ENCODE data around the gene ZDHHC21. TPM values are rescaled to one million over a fixed set of nuclear protein-coding genes. Genes with fewer than 3 reads are reported as not detected.

Gene ZDHHC21
- total and polyA plus RNA-seq, 2 experiments from 2014 or later, result 4.0 to 13.5 TPM

DNA sequence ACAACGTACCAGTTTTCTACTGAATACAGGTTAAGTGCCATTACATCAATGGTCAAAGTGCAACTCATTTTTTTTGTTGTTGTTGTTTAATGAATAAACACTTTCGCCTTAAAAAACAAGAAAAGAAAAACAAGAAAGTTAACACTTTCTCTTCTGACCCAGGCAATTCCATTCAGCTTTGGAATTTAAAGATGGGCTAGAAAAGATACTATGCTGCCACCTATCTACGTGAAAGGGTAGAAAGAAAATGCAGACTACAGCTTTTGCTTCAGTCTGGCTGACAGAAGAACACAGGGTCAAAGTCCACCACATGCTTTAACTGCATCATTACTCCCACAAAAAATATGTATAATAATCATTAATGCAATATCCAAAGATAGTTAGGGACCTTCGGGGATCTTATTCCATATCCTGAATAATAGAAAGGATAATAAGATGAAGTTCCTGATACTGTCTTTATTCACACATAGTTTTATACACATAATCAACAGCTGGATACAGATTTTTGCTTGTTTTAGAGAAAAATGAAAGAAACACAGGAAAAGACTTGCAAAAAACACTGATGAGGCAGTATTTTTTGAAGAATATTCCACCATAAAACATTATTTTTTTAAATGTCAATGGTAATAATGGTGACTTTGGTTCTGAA is 40.4 kb downstream of the ZDHHC21 start:
- H3K36me3 Mint-ChIP-seq (ENCODE audit: low read depth), result peaks cover 34% of the 10 kb centered on the region
- TF ChIP-seq, protein P1, sequence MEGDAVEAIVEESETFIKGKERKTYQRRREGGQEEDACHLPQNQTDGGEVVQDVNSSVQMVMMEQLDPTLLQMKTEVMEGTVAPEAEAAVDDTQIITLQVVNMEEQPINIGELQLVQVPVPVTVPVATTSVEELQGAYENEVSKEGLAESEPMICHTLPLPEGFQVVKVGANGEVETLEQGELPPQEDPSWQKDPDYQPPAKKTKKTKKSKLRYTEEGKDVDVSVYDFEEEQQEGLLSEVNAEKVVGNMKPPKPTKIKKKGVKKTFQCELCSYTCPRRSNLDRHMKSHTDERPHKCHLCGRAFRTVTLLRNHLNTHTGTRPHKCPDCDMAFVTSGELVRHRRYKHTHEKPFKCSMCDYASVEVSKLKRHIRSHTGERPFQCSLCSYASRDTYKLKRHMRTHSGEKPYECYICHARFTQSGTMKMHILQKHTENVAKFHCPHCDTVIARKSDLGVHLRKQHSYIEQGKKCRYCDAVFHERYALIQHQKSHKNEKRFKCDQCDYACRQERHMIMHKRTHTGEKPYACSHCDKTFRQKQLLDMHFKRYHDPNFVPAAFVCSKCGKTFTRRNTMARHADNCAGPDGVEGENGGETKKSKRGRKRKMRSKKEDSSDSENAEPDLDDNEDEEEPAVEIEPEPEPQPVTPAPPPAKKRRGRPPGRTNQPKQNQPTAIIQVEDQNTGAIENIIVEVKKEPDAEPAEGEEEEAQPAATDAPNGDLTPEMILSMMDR (conservative IDR thresholded peaks at IDR 0.05; ENCODE audit: low read depth in 2 of 2), result peak; percentile 72 to 79
- TF ChIP-seq POLR2AphosphoS5 (IDR thresholded peaks at IDR 0.05; ENCODE audit: low read depth), result no peak

DNA sequence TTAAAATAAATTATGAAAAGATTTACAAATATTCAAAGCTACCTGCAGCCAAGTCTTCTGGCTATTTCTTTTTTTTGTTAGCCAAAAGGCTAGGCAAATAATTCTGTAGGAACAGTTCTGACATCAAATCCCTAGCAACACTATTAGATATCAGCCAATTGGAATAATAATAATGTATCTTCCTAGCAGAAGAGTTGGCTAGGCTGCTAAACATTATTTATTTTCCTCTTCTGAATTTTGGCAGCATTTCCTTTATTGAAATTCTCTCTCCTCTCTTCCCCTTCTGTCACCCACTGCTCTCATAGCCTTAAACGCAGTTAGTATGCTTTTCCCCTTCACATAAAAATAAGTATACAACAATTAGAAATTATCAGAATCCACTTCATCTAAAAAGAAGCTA is 42.6 kb downstream of the ZDHHC21 start:
- Histone ChIP-seq H3K36me3 (ENCODE audit: insufficient read depth) (no peaks in the 10 kb centered on the region; the same call in 1 of the 2 replicates), H3K4me3 (no peak overlapping the region), H3K9me2 (ENCODE audit: insufficient read depth) (no peaks in the 10 kb centered on the region), H3K4me1 (ENCODE audit: insufficient read depth) (no peaks in the 10 kb centered on the region), H3K27me3 (ENCODE audit: insufficient read depth) (no peaks in the 10 kb centered on the region), H3F3A (replicated peaks; ENCODE audit: low read depth) (no peaks in the 10 kb centered on the region), H3K27ac (ENCODE audit: low read depth) (no peak overlapping the region), H4K20me1 (replicated peaks; ENCODE audit: insufficient read depth) (no peaks in the 10 kb centered on the region), H3K79me2 (replicated peaks; ENCODE audit: insufficient read depth) (no peaks in the 10 kb centered on the region), H3K4me2 (no peak overlapping the region), H2AFZ (no peak overlapping the region)
- Mint-ChIP-seq H3K27ac (no peak overlapping the region), H3K4me1 (peaks cover 4% of the 10 kb centered on the region; the same call in 2 of the 3 replicates), H3K27me3 (ENCODE audit: insufficient read depth, low read depth, poor library complexity) (no peaks in the 10 kb centered on the region), H3K4me3 (no peak overlapping the region), H3K9me3 (peaks cover 14% of the 10 kb centered on the region), H3K36me3 (ENCODE audit: low read depth) (peaks cover 22% of the 10 kb centered on the region)
- no peak for ATAC-seq
- DNase-seq (ENCODE audit: low spot score), result no peak
- TF ChIP-seq, protein P2, sequence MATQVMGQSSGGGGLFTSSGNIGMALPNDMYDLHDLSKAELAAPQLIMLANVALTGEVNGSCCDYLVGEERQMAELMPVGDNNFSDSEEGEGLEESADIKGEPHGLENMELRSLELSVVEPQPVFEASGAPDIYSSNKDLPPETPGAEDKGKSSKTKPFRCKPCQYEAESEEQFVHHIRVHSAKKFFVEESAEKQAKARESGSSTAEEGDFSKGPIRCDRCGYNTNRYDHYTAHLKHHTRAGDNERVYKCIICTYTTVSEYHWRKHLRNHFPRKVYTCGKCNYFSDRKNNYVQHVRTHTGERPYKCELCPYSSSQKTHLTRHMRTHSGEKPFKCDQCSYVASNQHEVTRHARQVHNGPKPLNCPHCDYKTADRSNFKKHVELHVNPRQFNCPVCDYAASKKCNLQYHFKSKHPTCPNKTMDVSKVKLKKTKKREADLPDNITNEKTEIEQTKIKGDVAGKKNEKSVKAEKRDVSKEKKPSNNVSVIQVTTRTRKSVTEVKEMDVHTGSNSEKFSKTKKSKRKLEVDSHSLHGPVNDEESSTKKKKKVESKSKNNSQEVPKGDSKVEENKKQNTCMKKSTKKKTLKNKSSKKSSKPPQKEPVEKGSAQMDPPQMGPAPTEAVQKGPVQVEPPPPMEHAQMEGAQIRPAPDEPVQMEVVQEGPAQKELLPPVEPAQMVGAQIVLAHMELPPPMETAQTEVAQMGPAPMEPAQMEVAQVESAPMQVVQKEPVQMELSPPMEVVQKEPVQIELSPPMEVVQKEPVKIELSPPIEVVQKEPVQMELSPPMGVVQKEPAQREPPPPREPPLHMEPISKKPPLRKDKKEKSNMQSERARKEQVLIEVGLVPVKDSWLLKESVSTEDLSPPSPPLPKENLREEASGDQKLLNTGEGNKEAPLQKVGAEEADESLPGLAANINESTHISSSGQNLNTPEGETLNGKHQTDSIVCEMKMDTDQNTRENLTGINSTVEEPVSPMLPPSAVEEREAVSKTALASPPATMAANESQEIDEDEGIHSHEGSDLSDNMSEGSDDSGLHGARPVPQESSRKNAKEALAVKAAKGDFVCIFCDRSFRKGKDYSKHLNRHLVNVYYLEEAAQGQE (IDR thresholded peaks at IDR 0.05; ENCODE audit: unreplicated experiment), result no peak
- TF ChIP-seq JUNB (IDR thresholded peaks at IDR 0.05; ENCODE audit: unreplicated experiment) (no peak), STAT1 (IDR thresholded peaks at IDR 0.05; ENCODE audit: unreplicated experiment) (no peak), EZH2phosphoT487 (IDR thresholded peaks at IDR 0.05; ENCODE audit: unreplicated experiment) (no peak), ZNF331 (CRISPR knock-in tag; IDR thresholded peaks at IDR 0.05; ENCODE audit: low read depth) (no peak), EZH2 (IDR thresholded peaks at IDR 0.05; ENCODE audit: low read depth, unreplicated experiment) (no peak), ZNF114 (CRISPR knock-in tag; IDR thresholded peaks at IDR 0.05) (no peak), POLR2AphosphoS5 (IDR thresholded peaks at IDR 0.05; ENCODE audit: low read depth) (no peak)
- TF ChIP-seq, protein P3, sequence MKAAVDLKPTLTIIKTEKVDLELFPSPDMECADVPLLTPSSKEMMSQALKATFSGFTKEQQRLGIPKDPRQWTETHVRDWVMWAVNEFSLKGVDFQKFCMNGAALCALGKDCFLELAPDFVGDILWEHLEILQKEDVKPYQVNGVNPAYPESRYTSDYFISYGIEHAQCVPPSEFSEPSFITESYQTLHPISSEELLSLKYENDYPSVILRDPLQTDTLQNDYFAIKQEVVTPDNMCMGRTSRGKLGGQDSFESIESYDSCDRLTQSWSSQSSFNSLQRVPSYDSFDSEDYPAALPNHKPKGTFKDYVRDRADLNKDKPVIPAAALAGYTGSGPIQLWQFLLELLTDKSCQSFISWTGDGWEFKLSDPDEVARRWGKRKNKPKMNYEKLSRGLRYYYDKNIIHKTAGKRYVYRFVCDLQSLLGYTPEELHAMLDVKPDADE (IDR thresholded peaks at IDR 0.05), result no peak

More for the DNA sequence above, 40.4 kb downstream of the ZDHHC21 start:
- DNase-seq (ENCODE audit: low spot score) (peak; percentile 76), ATAC-seq (peak; percentile 73)
- Histone ChIP-seq H3K27me3 (ENCODE audit: insufficient read depth) (no peaks in the 10 kb centered on the region), H2AFZ (no peak overlapping the region), H3K4me3 (no peak overlapping the region), H3K4me1 (ENCODE audit: insufficient read depth) (no peaks in the 10 kb centered on the region), H3K79me2 (replicated peaks; ENCODE audit: insufficient read depth) (no peaks in the 10 kb centered on the region), H3F3A (replicated peaks; ENCODE audit: low read depth) (no peaks in the 10 kb centered on the region), H3K4me2 (no peak overlapping the region), H3K36me3 (ENCODE audit: insufficient read depth) (no peaks in the 10 kb centered on the region; the same call in 1 of the 2 replicates), H4K20me1 (replicated peaks; ENCODE audit: insufficient read depth) (no peaks in the 10 kb centered on the region), H3K9me2 (ENCODE audit: insufficient read depth) (no peaks in the 10 kb centered on the region), H3K27ac (ENCODE audit: low read depth) (no peak overlapping the region)
- H3K27me3 Mint-ChIP-seq (ENCODE audit: insufficient read depth, low read depth, poor library complexity), result no peaks in the 10 kb centered on the region
- no peak overlapping the region for H3K27ac Mint-ChIP-seq
- no peak overlapping the region for H3K4me3 Mint-ChIP-seq
- peaks cover 4% of the 10 kb centered on the region; the same call in 2 of the 3 replicates for H3K4me1 Mint-ChIP-seq
- peaks cover 16% of the 10 kb centered on the region for H3K9me3 Mint-ChIP-seq
